Muscle of leg (tissue), 11 donors: ENCODE results near the gene KCTD1. TPM values are rescaled to one million over a fixed set of nuclear protein-coding genes. Genes with fewer than 3 reads are reported as not detected.
A peak's percentile ranks its signal among the peaks of the same experiment; 100 is the strongest.

Experiments
- DNase-seq: peaks from one replicate; pipeline ENCODE4 v3.0.0; 2013
- H3K27ac ChIP-seq: one replicate; pipeline ENCODE4 v1.5.1; 2013; ENCODE audit warnings: mild to moderate bottlenecking, low read length, control low read depth
- H3K27me3 ChIP-seq: one replicate; pipeline ENCODE4 v1.6.1; 2013; ENCODE audit warnings: low read length; ENCODE audit not compliant: control insufficient read depth, insufficient read depth
- H3K36me3 ChIP-seq: one replicate; pipeline ENCODE4 v1.6.1; 2013; ENCODE audit warnings: low read length; ENCODE audit not compliant: control insufficient read depth, insufficient read depth
- H3K4me1 ChIP-seq: one replicate; pipeline ENCODE4 v1.6.1; 2013; ENCODE audit warnings: low read length; ENCODE audit not compliant: control insufficient read depth, insufficient read depth
- H3K4me3 ChIP-seq: one replicate; pipeline ENCODE4 v1.5.1; 2013; ENCODE audit warnings: low read length, control low read depth
- H3K9me3 ChIP-seq: replicated peaks from 2 replicates; pipeline ENCODE4 v1.6.1; 2013; ENCODE audit warnings: low read depth, low read length; ENCODE audit not compliant: control insufficient read depth
- WGBS: methylation state at CpG from one replicate; pipeline ENCODE4 v1.1.5; 2013; ENCODE audit warnings: missing lambda C conversion rate; ENCODE audit not compliant: insufficient coverage; 5-methylcytosine and 5-hydroxymethylcytosine counted together
- polyA plus RNA-seq, 8 donors: library from polyadenylated mRNA; unstranded; fragments of 120-200 nt; gene quantifications; one replicate each; pipeline versions ENCODE4 v1.2.1 to v1.2.3, GENCODE V29; 2013; ENCODE audit warnings: inconsistent platforms in 1 of 8, low replicate concordance in 1 of 8; ENCODE audit not compliant: insufficient read length in 8 of 8, insufficient read depth in 1 of 8
- total RNA-seq: library from RNA; stranded (reverse); fragments of 120-200 nt; gene quantifications from one replicate; pipeline ENCODE4 v1.2.4, GENCODE V29; 2013

The KCTD1 gene
- total and polyA plus RNA-seq, 9 donors, result 3.4 to 14.4 (median 6.1) TPM

GRCh38 chr18:26521617-26522016 is 26.7 kb downstream of the KCTD1 start:
- Histone ChIP-seq H3K4me1 (no peaks in the 10 kb centered on the region), H3K4me3 (no peak overlapping the region), H3K27me3 (no peaks in the 10 kb centered on the region), H3K36me3 (no peaks in the 10 kb centered on the region), H3K9me3 (no peaks in the 10 kb centered on the region), H3K27ac (no peak overlapping the region)
- no peak for DNase-seq
- WGBS, result no CpG with 5 or more reads among the region's 4 CpGs

GRCh38 chr18:26520974-26521373 is 27.4 kb downstream of the KCTD1 start:
- Histone ChIP-seq H3K27me3 (no peaks in the 10 kb centered on the region), H3K36me3 (no peaks in the 10 kb centered on the region)

GRCh38 chr18:26519114-26519513 is 29.2 kb downstream of the KCTD1 start:
- Histone ChIP-seq H3K27ac (no peak overlapping the region), H3K4me1 (no peaks in the 10 kb centered on the region), H3K4me3 (no peak overlapping the region), H3K27me3 (no peaks in the 10 kb centered on the region), H3K9me3 (no peaks in the 10 kb centered on the region), H3K36me3 (no peaks in the 10 kb centered on the region)
- DNase-seq, result no peak
- no CpG with 5 or more reads among the region's 4 CpGs for WGBS

More at GRCh38 chr18:26520974-26521373, 27.4 kb downstream of the KCTD1 start:
- H3K4me3 ChIP-seq, result no peak overlapping the region
- 82% methylated on average over 3 of the region's 3 CpGs for whole genome bisulfite sequencing
- H3K27ac ChIP-seq, result no peak overlapping the region
- no peak for DNase-seq
- no peaks in the 10 kb centered on the region for H3K9me3 ChIP-seq
- H3K4me1 ChIP-seq, result no peaks in the 10 kb centered on the region

- no peak for DNase-seq
- Histone ChIP-seq H3K9me3 (no peaks in the 10 kb centered on the region), H3K27me3 (no peaks in the 10 kb centered on the region), H3K4me3 (no peak overlapping the region), H3K4me1 (no peaks in the 10 kb centered on the region), H3K36me3 (no peaks in the 10 kb centered on the region), H3K27ac (no peak overlapping the region)
- 67% methylated on average over 1 of the region's 2 CpGs for WGBS
Observed at GRCh38 chr18:26516964-26517363, 31.4 kb downstream of the KCTD1 start.

GRCh38 chr18:26515643-26516487 is 32.5 kb downstream of the KCTD1 start:
- DNase-seq, result no peak
- Histone ChIP-seq H3K4me1 (peaks cover 3% of the 10 kb centered on the region), H3K4me3 (no peak overlapping the region), H3K27me3 (no peaks in the 10 kb centered on the region), H3K27ac (no peak overlapping the region), H3K9me3 (no peaks in the 10 kb centered on the region), H3K36me3 (no peaks in the 10 kb centered on the region)
- WGBS, result 80% methylated on average over 4 of the region's 9 CpGs

- Histone ChIP-seq H3K36me3 (no peaks in the 10 kb centered on the region), H3K27me3 (no peaks in the 10 kb centered on the region), H3K4me3 (no peak overlapping the region), H3K4me1 (peaks cover 3% of the 10 kb centered on the region), H3K9me3 (no peaks in the 10 kb centered on the region), H3K27ac (no peak overlapping the region)
- 46% methylated on average over 2 of the region's 10 CpGs for WGBS
- DNase-seq, result peak; percentile 16
Observed at GRCh38 chr18:26511339-26512071, 36.8 kb downstream of the KCTD1 start.

GRCh38 chr18:26510337-26510736 is 38.0 kb downstream of the KCTD1 start:
- Histone ChIP-seq H3K4me1 (peaks cover 3% of the 10 kb centered on the region), H3K27me3 (no peaks in the 10 kb centered on the region), H3K36me3 (no peaks in the 10 kb centered on the region), H3K4me3 (no peak overlapping the region), H3K9me3 (no peaks in the 10 kb centered on the region), H3K27ac (no peak overlapping the region)
- peak; percentile 14 for DNase-seq
- 80% methylated on average over 1 of the region's 3 CpGs for WGBS

- DNase-seq, result no peak
- Histone ChIP-seq H3K27me3 (no peaks in the 10 kb centered on the region), H3K4me1 (no peaks in the 10 kb centered on the region), H3K9me3 (no peaks in the 10 kb centered on the region), H3K36me3 (no peaks in the 10 kb centered on the region), H3K4me3 (no peak overlapping the region), H3K27ac (no peak overlapping the region)
- WGBS, result 95% methylated on average over 3 of the region's 8 CpGs
Observed at GRCh38 chr18:26506012-26506411, 42.3 kb downstream of the KCTD1 start.

- no CpG with 5 or more reads among the region's 3 CpGs for WGBS
- no peak overlapping the region for H3K27ac ChIP-seq
- no peaks in the 10 kb centered on the region for H3K9me3 ChIP-seq
- no peaks in the 10 kb centered on the region for H3K27me3 ChIP-seq
- no peak for DNase-seq
- no peak overlapping the region for H3K4me3 ChIP-seq
- H3K4me1 ChIP-seq, result no peaks in the 10 kb centered on the region
- H3K36me3 ChIP-seq, result no peaks in the 10 kb centered on the region
Observed at GRCh38 chr18:26504831-26505230, 43.5 kb downstream of the KCTD1 start.

GRCh38 chr18:26503382-26503781 is 45.0 kb downstream of the KCTD1 start:
- Histone ChIP-seq H3K4me3 (no peak overlapping the region), H3K4me1 (no peaks in the 10 kb centered on the region), H3K9me3 (no peaks in the 10 kb centered on the region), H3K27me3 (no peaks in the 10 kb centered on the region), H3K36me3 (no peaks in the 10 kb centered on the region), H3K27ac (no peak overlapping the region)
- DNase-seq, result peak; percentile 27
- WGBS, result 20% methylated on average over 1 of the region's 7 CpGs
